Hepatocyte (in vitro differentiated cells): Measurements from ENCODE around the gene POFUT1. TPM values are rescaled to one million over a fixed set of nuclear protein-coding genes. Genes with fewer than 3 reads are reported as not detected.

Experiments used
- DNase-seq: peaks from one replicate; pipeline ENCODE4 v3.0.0-alpha.2; 2016; ENCODE audit warnings: low spot score
- H2AFZ ChIP-seq: fragments of 200-600 bp; sonication (generic); 2 replicates; pipeline ENCODE4 v1.6.0; 2016; ENCODE audit warnings: antibody characterized with exemption, mild to moderate bottlenecking
- H3K27ac ChIP-seq: fragments of 200-600 bp; sonication (generic); 2 replicates; pipeline ENCODE4 v1.5.1; 2016; ENCODE audit warnings: mild to moderate bottlenecking
- H3K27me3 ChIP-seq: fragments of 200-600 bp; sonication (generic); 2 replicates; pipeline ENCODE4 v1.6.1; 2016
- H3K36me3 ChIP-seq: fragments of 200-600 bp; sonication (generic); replicated peaks from 2 replicates; pipeline ENCODE4 v1.5.1; 2016; ENCODE audit warnings: low read depth; ENCODE audit not compliant: insufficient read depth
- H3K4me1 ChIP-seq: fragments of 200-600 bp; sonication (generic); 2 replicates; pipeline ENCODE4 v1.5.1; 2016; ENCODE audit warnings: mild to moderate bottlenecking, moderate library complexity; ENCODE audit not compliant: insufficient read depth
- H3K4me2 ChIP-seq: fragments of 200-600 bp; sonication (generic); 2 replicates; pipeline ENCODE4 v1.6.0; 2016
- H3K4me3 ChIP-seq: fragments of 200-600 bp; sonication (generic); 2 replicates; pipeline ENCODE4 v1.5.1; 2016; ENCODE audit warnings: mild to moderate bottlenecking
- H3K79me2 ChIP-seq: fragments of 200-600 bp; sonication (generic); 2 replicates; pipeline ENCODE4 v1.6.0; 2017; ENCODE audit warnings: mild to moderate bottlenecking
- H3K9me2 ChIP-seq: fragments of 200-600 bp; sonication (generic); replicated peaks from 2 replicates; pipeline ENCODE4 v1.6.0; 2017; ENCODE audit warnings: mild to moderate bottlenecking; ENCODE audit not compliant: insufficient read depth
- H3K9me3 ChIP-seq: fragments of 200-600 bp; sonication (generic); 2 replicates; pipeline ENCODE4 v1.5.1; 2016; ENCODE audit warnings: low read depth, mild to moderate bottlenecking
- H4K20me1 ChIP-seq: fragments of 200-600 bp; sonication (generic); 2 replicates; pipeline ENCODE4 v1.6.0; 2016; ENCODE audit warnings: mild to moderate bottlenecking; ENCODE audit not compliant: insufficient read depth, poor library complexity, severe bottlenecking
- EZH2 ChIP-seq: fragments of 200-600 bp; sonication (generic); IDR thresholded peaks from 2 replicates; pipeline ENCODE4 v1.6.1; 2016; ENCODE audit warnings: antibody characterized with exemption, mild to moderate bottlenecking, borderline replicate concordance
- EZH2phosphoT487 ChIP-seq: fragments of 200-600 bp; sonication (generic); IDR thresholded peaks from one replicate; pipeline ENCODE4 v1.6.1; 2018; ENCODE audit warnings: antibody characterized with exemption, mild to moderate bottlenecking, low read depth, moderate library complexity; ENCODE audit not compliant: unreplicated experiment, severe bottlenecking
- WGBS: methylation state at CpG from one replicate; pipeline ENCODE4 v1.1.6; 2016; ENCODE audit warnings: low lambda C conversion rate; ENCODE audit errors: missing lambda C conversion rate; 5-methylcytosine and 5-hydroxymethylcytosine counted together
- polyA plus RNA-seq: library from polyadenylated mRNA; unstranded; fragments of >200 nt; fragmentation: Nextera tagmentation; extraction: Ambion mirVana; gene quantifications from 2 replicates; pipeline ENCODE4 v1.2.1, GENCODE V29; 2016
- total RNA-seq: library from RNA; depleted of rRNA; stranded (reverse); fragments of >200 nt; gene quantifications from 2 replicates; pipeline ENCODE4 v1.2.3, GENCODE V29; 2014
- TF ChIP-seq, protein P1 (sequence below): fragments of 200-600 bp; sonication (generic); IDR thresholded peaks from 2 replicates; pipeline ENCODE4 v1.5.1; 2016; ENCODE audit warnings: antibody characterized with exemption, mild to moderate bottlenecking; ENCODE audit not compliant: poor library complexity

Gene POFUT1
- total and polyA plus RNA-seq, 2 experiments from 2014 or later, result 42.0 to 81.4 TPM

DNA sequence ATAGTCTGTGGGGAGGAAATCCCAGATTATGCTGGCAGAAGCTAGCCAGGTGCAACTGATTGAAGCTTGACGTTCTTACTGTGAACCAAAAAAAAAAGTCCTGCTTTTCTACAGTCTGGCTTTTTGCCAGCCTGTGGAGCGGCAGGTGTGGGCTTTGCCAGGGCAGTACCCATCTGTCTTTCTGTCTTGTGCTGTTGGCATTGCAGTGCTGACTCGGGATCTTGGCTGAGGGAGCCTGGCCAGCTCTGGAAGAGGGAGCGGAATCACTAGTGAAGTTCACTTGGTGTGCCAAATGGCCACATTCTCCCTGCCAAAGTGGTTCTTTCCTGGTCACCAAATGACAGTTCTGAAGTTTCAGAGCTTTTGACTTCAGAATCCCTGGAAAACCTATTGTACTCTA lies 74.8 kb downstream of the POFUT1 start:
- H3K4me3 ChIP-seq, result no peak overlapping the region
- H3K36me3 ChIP-seq, result no peaks in the 10 kb centered on the region
- no peaks in the 10 kb centered on the region for H3K9me2 ChIP-seq
- no peak overlapping the region for H3K27ac ChIP-seq
- TF ChIP-seq EZH2 (no peak), EZH2phosphoT487 (no peak)
- TF ChIP-seq, protein P1, sequence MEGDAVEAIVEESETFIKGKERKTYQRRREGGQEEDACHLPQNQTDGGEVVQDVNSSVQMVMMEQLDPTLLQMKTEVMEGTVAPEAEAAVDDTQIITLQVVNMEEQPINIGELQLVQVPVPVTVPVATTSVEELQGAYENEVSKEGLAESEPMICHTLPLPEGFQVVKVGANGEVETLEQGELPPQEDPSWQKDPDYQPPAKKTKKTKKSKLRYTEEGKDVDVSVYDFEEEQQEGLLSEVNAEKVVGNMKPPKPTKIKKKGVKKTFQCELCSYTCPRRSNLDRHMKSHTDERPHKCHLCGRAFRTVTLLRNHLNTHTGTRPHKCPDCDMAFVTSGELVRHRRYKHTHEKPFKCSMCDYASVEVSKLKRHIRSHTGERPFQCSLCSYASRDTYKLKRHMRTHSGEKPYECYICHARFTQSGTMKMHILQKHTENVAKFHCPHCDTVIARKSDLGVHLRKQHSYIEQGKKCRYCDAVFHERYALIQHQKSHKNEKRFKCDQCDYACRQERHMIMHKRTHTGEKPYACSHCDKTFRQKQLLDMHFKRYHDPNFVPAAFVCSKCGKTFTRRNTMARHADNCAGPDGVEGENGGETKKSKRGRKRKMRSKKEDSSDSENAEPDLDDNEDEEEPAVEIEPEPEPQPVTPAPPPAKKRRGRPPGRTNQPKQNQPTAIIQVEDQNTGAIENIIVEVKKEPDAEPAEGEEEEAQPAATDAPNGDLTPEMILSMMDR, result no peak
- H2AFZ ChIP-seq, result no peak overlapping the region
- H3K9me3 ChIP-seq, result no peaks in the 10 kb centered on the region
- H3K4me2 ChIP-seq, result no peak overlapping the region
- H3K79me2 ChIP-seq, result peaks cover 82% of the 10 kb centered on the region
- WGBS, result 81% methylated on average over 4 of the region's 4 CpGs
- no peaks in the 10 kb centered on the region for H4K20me1 ChIP-seq
- no peak for DNase-seq
- no peaks in the 10 kb centered on the region for H3K27me3 ChIP-seq
- H3K4me1 ChIP-seq, result peaks cover 22% of the 10 kb centered on the region

DNA sequence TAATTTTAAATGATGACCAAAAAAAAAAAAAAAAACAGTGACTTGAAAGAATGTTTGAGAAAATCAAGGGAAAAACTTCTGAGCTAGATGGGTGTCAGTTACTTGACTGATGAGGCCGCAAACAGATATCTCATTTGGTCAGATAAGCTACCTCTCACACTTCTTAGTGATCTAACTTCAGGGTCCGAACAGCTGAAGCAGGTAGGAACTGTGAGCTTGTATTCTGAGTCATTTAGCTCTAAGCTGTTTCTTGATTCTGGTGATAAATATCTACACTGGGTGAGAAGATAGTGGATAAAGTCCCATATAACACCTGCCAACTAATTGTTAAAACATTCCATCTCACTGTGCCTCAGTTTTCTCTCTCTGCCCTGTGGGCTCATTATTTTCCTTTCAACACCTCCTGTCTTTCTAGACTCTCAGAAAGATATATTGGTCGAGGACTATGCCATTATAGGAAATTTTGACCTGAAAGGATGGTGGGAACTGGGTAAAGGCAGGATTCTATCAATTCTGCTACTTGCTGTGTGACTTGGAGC lies 77.5 kb downstream of the POFUT1 start:
- peak overlapping the region; percentile 45 for H3K4me2 ChIP-seq
- peak overlapping the region; percentile 71 for H3K27ac ChIP-seq
- H3K9me2 ChIP-seq, result no peaks in the 10 kb centered on the region
- no peaks in the 10 kb centered on the region for H3K9me3 ChIP-seq
- TF ChIP-seq, protein P1, result no peak
- no peak for TF ChIP-seq EZH2phosphoT487
- TF ChIP-seq EZH2, result no peak
- DNase-seq, result no peak
- no peak overlapping the region for H3K4me3 ChIP-seq
- H2AFZ ChIP-seq, result no peak overlapping the region
- no peaks in the 10 kb centered on the region for H4K20me1 ChIP-seq
- peaks cover 18% of the 10 kb centered on the region for H3K4me1 ChIP-seq
- no peaks in the 10 kb centered on the region for H3K36me3 ChIP-seq
- WGBS, result 60% methylated on average over 3 of the region's 3 CpGs
- no peaks in the 10 kb centered on the region for H3K27me3 ChIP-seq
- H3K79me2 ChIP-seq, result peaks cover 70% of the 10 kb centered on the region

DNA sequence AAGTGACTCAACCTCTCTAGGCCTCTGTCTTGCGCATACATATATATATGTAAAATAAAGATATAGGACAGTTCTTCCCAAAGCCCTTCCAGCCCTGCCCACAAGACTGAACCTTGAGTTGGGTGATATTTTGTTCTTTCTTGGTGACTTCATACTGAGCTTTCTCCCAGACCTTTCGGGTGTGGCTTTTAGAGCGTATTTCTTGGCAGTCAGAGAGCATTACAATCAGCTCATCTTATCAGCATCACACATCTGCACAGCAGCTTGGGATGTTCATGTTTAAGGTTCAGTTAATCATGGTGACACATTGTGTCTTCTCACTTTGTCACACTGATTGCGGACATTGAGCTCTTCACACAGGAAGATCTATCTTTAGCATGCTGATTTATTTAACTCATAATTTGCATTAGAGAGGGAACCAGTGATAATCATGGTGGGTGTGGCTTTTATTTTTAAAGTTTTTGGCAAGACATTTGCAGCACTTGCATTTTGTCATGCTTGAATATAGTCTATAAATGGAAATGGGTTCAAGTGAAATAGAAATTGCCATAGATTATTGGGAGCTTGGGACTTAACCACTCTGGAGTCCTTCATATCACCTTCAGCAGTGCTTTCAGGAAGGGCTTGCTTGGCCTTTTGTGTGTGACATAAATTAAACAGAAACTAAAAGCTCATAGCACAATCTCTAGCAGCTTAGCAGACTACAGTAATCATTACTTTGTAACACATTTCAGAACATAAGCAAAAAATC lies 78.1 kb downstream of the POFUT1 start:
- no peak overlapping the region for H2AFZ ChIP-seq
- H3K4me3 ChIP-seq, result no peak overlapping the region
- DNase-seq, result peak; percentile 45
- peaks cover 24% of the 10 kb centered on the region for H3K4me1 ChIP-seq
- TF ChIP-seq, protein P1, result no peak
- no peak for TF ChIP-seq EZH2phosphoT487
- WGBS, result 72% methylated on average over 4 of the region's 4 CpGs
- peak overlapping the region; percentile 45 for H3K4me2 ChIP-seq
- no peaks in the 10 kb centered on the region for H3K9me2 ChIP-seq
- no peaks in the 10 kb centered on the region for H3K27me3 ChIP-seq
- no peaks in the 10 kb centered on the region for H3K36me3 ChIP-seq
- H3K79me2 ChIP-seq, result peaks cover 70% of the 10 kb centered on the region
- H3K9me3 ChIP-seq, result no peaks in the 10 kb centered on the region
- no peaks in the 10 kb centered on the region for H4K20me1 ChIP-seq
- H3K27ac ChIP-seq, result peak overlapping the region; percentile 71
